ENCODE results near the gene GADL1. TPM values are rescaled to one million over a fixed set of nuclear protein-coding genes. Genes with fewer than 3 reads are reported as not detected.

GADL1 gene
- total RNA-seq, 1 experiment from 2014 or later, result 0.08 TPM

- no peaks in the 10 kb centered on the region for H3K9me3 ChIP-seq (replicated peaks)
- H3K4me3 ChIP-seq, result no peak overlapping the region
- no peak for DNase-seq
- no peaks in the 10 kb centered on the region for H3K4me1 ChIP-seq
- H3K27me3 ChIP-seq, result no peaks in the 10 kb centered on the region
- no peak overlapping the region for H3K27ac ChIP-seq
- H3K36me3 ChIP-seq, result peaks cover 9% of the 10 kb centered on the region
These were observed 197.6 kb downstream of the GADL1 start for GRCh38 chr3:30696896-30697295.

GRCh38 chr3:30696403-30696819 lies 198.1 kb downstream of the GADL1 start:
- Histone ChIP-seq H3K4me1 (no peaks in the 10 kb centered on the region), H3K4me3 (no peak overlapping the region), H3K9me3 (replicated peaks) (no peaks in the 10 kb centered on the region), H3K27ac (no peak overlapping the region), H3K36me3 (peaks cover 9% of the 10 kb centered on the region), H3K27me3 (no peaks in the 10 kb centered on the region)
- no peak for DNase-seq

- no peaks in the 10 kb centered on the region for H3K4me1 ChIP-seq
- no peaks in the 10 kb centered on the region for H3K27me3 ChIP-seq
- H3K9me3 ChIP-seq (replicated peaks), result no peaks in the 10 kb centered on the region
- H3K36me3 ChIP-seq, result peaks cover 9% of the 10 kb centered on the region
- no peak for DNase-seq
- H3K4me3 ChIP-seq, result no peak overlapping the region
- no peak overlapping the region for H3K27ac ChIP-seq
These were observed 199.0 kb downstream of the GADL1 start for GRCh38 chr3:30695302-30696061.

- H3K36me3 ChIP-seq, result peaks cover 9% of the 10 kb centered on the region
- H3K9me3 ChIP-seq (replicated peaks), result no peaks in the 10 kb centered on the region
- no peaks in the 10 kb centered on the region for H3K27me3 ChIP-seq
- no peak overlapping the region for H3K4me3 ChIP-seq
- no peaks in the 10 kb centered on the region for H3K4me1 ChIP-seq
- H3K27ac ChIP-seq, result no peak overlapping the region
- no peak for DNase-seq
These were observed 199.8 kb downstream of the GADL1 start for GRCh38 chr3:30694668-30695067.

- no peaks in the 10 kb centered on the region for H3K27me3 ChIP-seq
- H3K4me1 ChIP-seq, result no peaks in the 10 kb centered on the region
- H3K4me3 ChIP-seq, result no peak overlapping the region
- DNase-seq, result no peak
- H3K36me3 ChIP-seq, result peaks cover 9% of the 10 kb centered on the region
- H3K27ac ChIP-seq, result no peak overlapping the region
- H3K9me3 ChIP-seq (replicated peaks), result no peaks in the 10 kb centered on the region
These were observed 200.3 kb downstream of the GADL1 start for GRCh38 chr3:30694148-30694547.

- no peak overlapping the region for H3K27ac ChIP-seq
- peaks cover 9% of the 10 kb centered on the region for H3K36me3 ChIP-seq
- no peaks in the 10 kb centered on the region for H3K4me1 ChIP-seq
- no peaks in the 10 kb centered on the region for H3K27me3 ChIP-seq
- no peaks in the 10 kb centered on the region for H3K9me3 ChIP-seq (replicated peaks)
- DNase-seq, result peak; percentile 50 to 77
- no peak overlapping the region for H3K4me3 ChIP-seq
These were observed 200.9 kb downstream of the GADL1 start for GRCh38 chr3:30693470-30694120.

GRCh38 chr3:30692498-30693130 lies 201.8 kb downstream of the GADL1 start:
- no peak for DNase-seq
- H3K27me3 ChIP-seq, result no peaks in the 10 kb centered on the region
- H3K27ac ChIP-seq, result no peak overlapping the region
- no peaks in the 10 kb centered on the region for H3K9me3 ChIP-seq (replicated peaks)
- no peak overlapping the region for H3K4me3 ChIP-seq
- peaks cover 9% of the 10 kb centered on the region for H3K36me3 ChIP-seq
- H3K4me1 ChIP-seq, result no peaks in the 10 kb centered on the region

GRCh38 chr3:30691944-30692343 lies 202.5 kb downstream of the GADL1 start:
- Histone ChIP-seq H3K9me3 (replicated peaks) (no peaks in the 10 kb centered on the region), H3K36me3 (peaks cover 9% of the 10 kb centered on the region), H3K4me3 (no peak overlapping the region), H3K4me1 (no peaks in the 10 kb centered on the region), H3K27ac (no peak overlapping the region), H3K27me3 (no peaks in the 10 kb centered on the region)
- no peak for DNase-seq

GRCh38 chr3:30691249-30691880 lies 203.1 kb downstream of the GADL1 start:
- H3K27ac ChIP-seq, result no peak overlapping the region
- no peaks in the 10 kb centered on the region for H3K9me3 ChIP-seq (replicated peaks)
- no peak for DNase-seq
- no peak overlapping the region for H3K4me3 ChIP-seq
- H3K27me3 ChIP-seq, result no peaks in the 10 kb centered on the region
- no peaks in the 10 kb centered on the region for H3K4me1 ChIP-seq
- peaks cover 9% of the 10 kb centered on the region for H3K36me3 ChIP-seq

GRCh38 chr3:30690199-30690598 lies 204.3 kb downstream of the GADL1 start:
- no peak overlapping the region for H3K27ac ChIP-seq

GRCh38 chr3:30688776-30689641 lies 205.5 kb downstream of the GADL1 start:
- Histone ChIP-seq H3K9me3 (replicated peaks) (no peaks in the 10 kb centered on the region), H3K27me3 (no peaks in the 10 kb centered on the region), H3K27ac (no peak overlapping the region), H3K4me1 (no peaks in the 10 kb centered on the region), H3K36me3 (peaks cover 9% of the 10 kb centered on the region), H3K4me3 (no peak overlapping the region)
- DNase-seq, result no peak

More at GRCh38 chr3:30690199-30690598, 204.3 kb downstream of the GADL1 start:
- no peaks in the 10 kb centered on the region for H3K27me3 ChIP-seq
- no peak for DNase-seq
- no peaks in the 10 kb centered on the region for H3K9me3 ChIP-seq (replicated peaks)
- H3K4me1 ChIP-seq, result no peaks in the 10 kb centered on the region
- peaks cover 9% of the 10 kb centered on the region for H3K36me3 ChIP-seq
- H3K4me3 ChIP-seq, result no peak overlapping the region

GRCh38 chr3:30687930-30688570 lies 206.4 kb downstream of the GADL1 start:
- Histone ChIP-seq H3K4me1 (no peaks in the 10 kb centered on the region), H3K36me3 (peaks cover 3% of the 10 kb centered on the region), H3K27me3 (no peaks in the 10 kb centered on the region), H3K27ac (no peak overlapping the region), H3K4me3 (no peak overlapping the region), H3K9me3 (replicated peaks) (no peaks in the 10 kb centered on the region)
- no peak for DNase-seq

GRCh38 chr3:30686799-30687198 lies 207.7 kb downstream of the GADL1 start:
- no peak overlapping the region for H3K27ac ChIP-seq
- H3K27me3 ChIP-seq, result no peaks in the 10 kb centered on the region
- H3K36me3 ChIP-seq, result no peaks in the 10 kb centered on the region; the same call in 1 of the 2 replicates
- H3K4me3 ChIP-seq, result no peak overlapping the region
- no peaks in the 10 kb centered on the region for H3K9me3 ChIP-seq (replicated peaks)
- H3K4me1 ChIP-seq, result no peaks in the 10 kb centered on the region
- DNase-seq, result no peak

- Histone ChIP-seq H3K36me3 (no peaks in the 10 kb centered on the region; the same call in 1 of the 2 replicates), H3K4me3 (no peak overlapping the region), H3K4me1 (no peaks in the 10 kb centered on the region), H3K9me3 (replicated peaks) (no peaks in the 10 kb centered on the region), H3K27me3 (no peaks in the 10 kb centered on the region), H3K27ac (no peak overlapping the region)
- no peak for DNase-seq
These were observed 208.3 kb downstream of the GADL1 start for GRCh38 chr3:30686176-30686575.
